GM04503 (cell line): ENCODE measurements around the gene CHRD.
A peak's percentile ranks its signal among the peaks of the same experiment; 100 is the strongest.
"Not testable (repeated sequence)": the region's sequence is repeated elsewhere in the genome, so short reads cannot be mapped to it uniquely, and the experiment has no call there.

Source experiments
- DNase-seq: peaks from one replicate; pipeline ENCODE4 v3.0.0-alpha.2; 2012; ENCODE audit warnings: low read depth

Gene CHRD

GRCh38 chr3:184417619-184418327 is 37.9 kb downstream of the CHRD start:
- DNase-seq: no peak

GRCh38 chr3:184419171-184419570 is 39.3 kb downstream of the CHRD start:
- no peak for DNase-seq

GRCh38 chr3:184423561-184423960 is 43.7 kb downstream of the CHRD start:
- no peak for DNase-seq

- DNase-seq: no peak
Observed at GRCh38 chr3:184426691-184427141, 46.9 kb downstream of the CHRD start.

GRCh38 chr3:184428561-184429175 is 48.8 kb downstream of the CHRD start:
- peak; percentile 77 for DNase-seq

GRCh38 chr3:184429786-184430185 is 49.9 kb downstream of the CHRD start:
- peak; percentile 63 for DNase-seq

GRCh38 chr3:184430940-184431339 is 51.1 kb downstream of the CHRD start:
- DNase-seq: no peak

- DNase-seq: not testable (repeated sequence)
Observed at GRCh38 chr3:184433178-184433577, 53.3 kb downstream of the CHRD start.

- DNase-seq: no peak
Observed at GRCh38 chr3:184439096-184439495, 59.2 kb downstream of the CHRD start.
